Right lobe of liver (tissue), 6 donors: ENCODE data around the gene CCDC92. TPM values are rescaled to one million over a fixed set of nuclear protein-coding genes. Genes with fewer than 3 reads are reported as not detected.

Experiments
- ATAC-seq, 4 donors: fragments of 200-7000 bp; cut with Tn5 transposase; one replicate each; pipeline ENCODE4 v1.9.1; 2020; ENCODE audit warnings: mild to moderate bottlenecking in 4 of 4, moderate library complexity in 4 of 4
- DNase-seq, 3 donors: peaks; one replicate each; pipeline ENCODE4 v3.0.0-alpha.2; 2020
- H3K27ac ChIP-seq, 3 donors: fragments of 200-600 bp; one replicate each; pipeline ENCODE4 v1.8.0; 2022
- H3K27me3 ChIP-seq, 2 donors: fragments of 200-600 bp; one replicate each; pipeline ENCODE4 v1.8.0; 2022
- H3K36me3 ChIP-seq, 4 donors: fragments of 200-600 bp; sonication (generic) in 1 of 4; one replicate each; pipeline versions ENCODE4 v1.5.1 to v1.8.0; 2017 to 2022; ENCODE audit warnings: control low read depth in 1 of 4
- H3K4me1 ChIP-seq, 4 donors: fragments of 200-600 bp; sonication (generic) in 1 of 4; one replicate each; pipeline versions ENCODE4 v1.5.1 to v1.8.0; 2017 to 2022; ENCODE audit warnings: control low read depth in 1 of 4
- H3K4me3 ChIP-seq, 3 donors: fragments of 200-600 bp; one replicate each; pipeline ENCODE4 v1.8.0; 2022
- H3K9me3 ChIP-seq, 4 donors: fragments of 200-600 bp; sonication (generic) in 1 of 4; one replicate each; pipeline versions ENCODE4 v1.5.1 to v1.8.0; 2017 to 2022; ENCODE audit warnings: control low read depth in 1 of 4
- POLR2A ChIP-seq: fragments of 450-650 bp; IDR thresholded peaks from one replicate; pipeline ENCODE4 v1.6.1; 2017; ENCODE audit warnings: antibody characterized with exemption, mild to moderate bottlenecking
- WGBS: methylation state at CpG from one replicate; pipeline ENCODE4 v1.1.6; 2018; ENCODE audit warnings: low coverage, low lambda C conversion rate; ENCODE audit not compliant: insufficient coverage; ENCODE audit errors: missing lambda C conversion rate; 5-methylcytosine and 5-hydroxymethylcytosine counted together
- intact Hi-C, 2 donors: fragments of 100-400 bp; cut with DNase I; formaldehyde crosslinking; loops; one replicate each; pipeline versions ENCODE4 v1.11.2 to v1.14.1; 2022
- total RNA-seq, 6 experiments: library from RNA; depleted of rRNA in 2 of 6; stranded (reverse); fragments of >200 nt in 2 of 6; fragmentation: NEBNext Ultra II Directional in 3 of 6; extraction: Animal tissue kit (Norgen Biotek cat#: 25700) in 3 of 6; gene quantifications; one replicate each; pipeline versions ENCODE4 v1.1.0 to v1.2.4, GENCODE V29; 2016 to 2023
- TF ChIP-seq, protein P1 (sequence below), 4 donors: fragments of 200-600 bp in 3 of 4; fragments of 450-650 bp in 1 of 4; IDR thresholded peaks; one replicate each; pipeline versions ENCODE4 v1.5.1 to v1.8.0; 2016 to 2022; ENCODE audit warnings: antibody characterized with exemption in 4 of 4, mild to moderate bottlenecking in 2 of 4
- donor health status: DM: no; HTN: yes; CAD: no.
- donor health status: DM: no; HTN: no; CAD: no.
- donor health status: DM: no; HTN: no; CAD: no.
- donor health status: DM: no; HTN: yes; CAD: no.
- donor health status: DM: no; HTN: yes; CAD: no.

Gene CCDC92
- total RNA-seq, 6 experiments from 2014 or later = 12.5 to 17.5 (median 16.1) TPM

DNA sequence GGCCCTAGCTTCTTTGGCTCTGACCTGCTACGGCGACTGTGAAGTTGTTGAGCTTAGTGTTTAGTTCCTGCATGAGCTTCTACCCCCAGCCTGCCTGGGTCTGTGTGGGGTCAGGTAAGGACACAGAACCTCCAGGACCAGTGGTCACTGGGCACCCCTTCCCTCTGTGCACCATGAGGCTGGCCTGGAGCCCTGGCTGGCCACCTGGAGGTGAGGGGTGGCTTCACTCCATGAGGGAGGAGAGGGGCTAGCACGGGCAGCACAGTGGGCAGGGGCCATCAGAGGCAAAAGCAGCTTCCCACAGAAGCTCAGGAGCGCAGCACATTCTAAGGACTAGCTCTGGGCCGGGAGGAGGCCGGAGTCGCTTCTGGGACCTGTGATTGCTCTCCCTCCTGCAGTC, 36.7 kb downstream of the CCDC92 start:
- intact Hi-C loops = loop anchor here in 1 of 2 donors (10.0 kb wide), 1 partner anchor 369 kb away; no protein-coding TSS in a partner anchor
- Histone ChIP-seq H3K9me3 (no peaks in the 10 kb centered on the region), H3K27me3 (no peaks in the 10 kb centered on the region), H3K27ac (no peak overlapping the region), H3K4me3 (no peak overlapping the region), H3K36me3 (no peaks in the 10 kb centered on the region), H3K4me1 (no peaks in the 10 kb centered on the region)
- DNase-seq (no peak), ATAC-seq (no peak)
- no peak for TF ChIP-seq POLR2A
- TF ChIP-seq, protein P1, sequence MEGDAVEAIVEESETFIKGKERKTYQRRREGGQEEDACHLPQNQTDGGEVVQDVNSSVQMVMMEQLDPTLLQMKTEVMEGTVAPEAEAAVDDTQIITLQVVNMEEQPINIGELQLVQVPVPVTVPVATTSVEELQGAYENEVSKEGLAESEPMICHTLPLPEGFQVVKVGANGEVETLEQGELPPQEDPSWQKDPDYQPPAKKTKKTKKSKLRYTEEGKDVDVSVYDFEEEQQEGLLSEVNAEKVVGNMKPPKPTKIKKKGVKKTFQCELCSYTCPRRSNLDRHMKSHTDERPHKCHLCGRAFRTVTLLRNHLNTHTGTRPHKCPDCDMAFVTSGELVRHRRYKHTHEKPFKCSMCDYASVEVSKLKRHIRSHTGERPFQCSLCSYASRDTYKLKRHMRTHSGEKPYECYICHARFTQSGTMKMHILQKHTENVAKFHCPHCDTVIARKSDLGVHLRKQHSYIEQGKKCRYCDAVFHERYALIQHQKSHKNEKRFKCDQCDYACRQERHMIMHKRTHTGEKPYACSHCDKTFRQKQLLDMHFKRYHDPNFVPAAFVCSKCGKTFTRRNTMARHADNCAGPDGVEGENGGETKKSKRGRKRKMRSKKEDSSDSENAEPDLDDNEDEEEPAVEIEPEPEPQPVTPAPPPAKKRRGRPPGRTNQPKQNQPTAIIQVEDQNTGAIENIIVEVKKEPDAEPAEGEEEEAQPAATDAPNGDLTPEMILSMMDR (IDR thresholded peaks at IDR 0.05) = no peak
- WGBS = 100% methylated on average over 4 of the region's 7 CpGs

DNA sequence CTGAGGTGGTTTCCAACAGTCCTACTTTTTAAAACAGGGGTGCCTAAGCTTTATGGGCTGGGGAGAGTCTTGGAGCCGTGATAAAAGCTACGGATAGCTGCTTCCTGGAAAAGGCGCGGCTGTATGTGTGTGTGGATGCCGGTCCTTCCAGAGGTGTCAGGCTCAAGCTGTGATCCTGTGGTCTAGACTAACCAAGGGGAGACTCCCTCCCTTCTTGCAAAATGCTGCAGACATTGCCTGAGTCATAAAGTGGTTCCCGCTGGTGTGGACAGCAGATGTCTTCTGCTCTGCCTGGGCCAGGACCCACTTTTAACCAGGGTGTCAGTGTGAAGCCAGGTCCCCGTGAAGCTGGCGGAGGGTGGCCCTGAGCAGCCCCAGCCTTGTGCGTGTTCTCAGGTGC, 37.8 kb downstream of the CCDC92 start:
- whole genome bisulfite sequencing = 84% methylated on average over 5 of the region's 9 CpGs
- intact Hi-C loops = loop anchor here in 1 of 2 donors (10.0 kb wide), 1 partner anchor 370 kb away; no protein-coding TSS in a partner anchor
- DNase-seq (no peak), ATAC-seq (no peak)
- Histone ChIP-seq H3K27ac (no peak overlapping the region), H3K4me3 (no peak overlapping the region), H3K4me1 (no peaks in the 10 kb centered on the region), H3K27me3 (no peaks in the 10 kb centered on the region), H3K9me3 (no peaks in the 10 kb centered on the region), H3K36me3 (no peaks in the 10 kb centered on the region)
- no peak for TF ChIP-seq POLR2A
- TF ChIP-seq, protein P1 (IDR thresholded peaks at IDR 0.05) = no peak

DNA sequence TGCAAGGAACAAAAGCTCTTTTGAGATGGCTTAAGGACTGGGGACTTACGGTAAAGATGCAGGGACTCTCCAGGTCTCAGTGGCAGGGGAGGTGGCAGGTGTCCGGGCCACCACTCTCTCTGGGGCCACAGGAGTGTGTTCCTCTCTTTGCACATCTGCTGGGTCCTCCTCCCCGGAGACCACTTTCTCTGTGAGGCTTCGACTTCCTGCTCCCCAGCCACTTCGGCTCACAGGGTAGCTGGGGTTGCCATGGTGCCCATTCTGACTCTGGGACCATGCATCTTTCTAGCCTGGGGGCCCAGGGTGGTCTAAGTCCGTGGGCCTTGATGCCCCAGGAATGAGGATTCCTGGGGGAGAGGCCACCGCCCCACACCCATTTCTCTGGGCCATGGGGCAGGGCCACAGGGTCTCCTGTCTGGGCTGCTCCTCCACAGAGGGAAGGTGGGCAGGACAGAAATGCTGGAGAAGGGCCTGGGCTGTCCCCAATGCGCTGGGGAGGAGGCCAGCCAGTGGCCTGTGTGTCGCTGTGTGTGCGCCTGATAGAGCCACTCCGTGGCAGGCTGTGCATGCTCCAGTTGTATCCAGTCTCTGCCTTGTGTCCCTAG, 38.5 kb downstream of the CCDC92 start:
- DNase-seq = no peak
- H3K36me3 ChIP-seq = no peaks in the 10 kb centered on the region
- H3K27me3 ChIP-seq = no peaks in the 10 kb centered on the region
- ATAC-seq = no peak
- WGBS = 0% methylated on average over 1 of the region's 11 CpGs
- TF ChIP-seq POLR2A = no peak
- TF ChIP-seq, protein P1 (IDR thresholded peaks at IDR 0.05) = no peak
- H3K27ac ChIP-seq = no peak overlapping the region
- H3K4me3 ChIP-seq = no peak overlapping the region
- no peaks in the 10 kb centered on the region for H3K4me1 ChIP-seq
- no peaks in the 10 kb centered on the region for H3K9me3 ChIP-seq
- intact Hi-C loops = loop anchor here in 1 of 2 donors (10.0 kb wide), 1 partner anchor 371 kb away; no protein-coding TSS in a partner anchor

DNA sequence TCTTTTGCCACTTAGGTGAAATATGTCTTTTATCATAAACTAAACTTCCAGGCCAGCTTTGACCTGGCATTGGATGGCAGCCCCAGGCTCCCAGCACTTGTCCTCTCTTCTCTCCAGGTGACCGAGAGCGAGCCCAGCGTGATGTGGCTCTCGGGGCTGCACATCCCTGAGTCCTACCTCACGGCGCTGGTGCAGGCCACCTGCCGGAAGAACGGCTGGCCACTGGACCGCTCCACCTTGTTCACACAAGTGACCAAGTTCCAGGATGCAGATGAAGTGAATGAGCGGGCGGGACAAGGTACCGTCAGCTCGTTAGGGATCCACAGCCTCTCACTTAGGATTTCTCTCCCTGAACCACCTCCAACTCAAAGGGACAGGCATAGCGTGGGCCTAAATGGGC, 39.4 kb downstream of the CCDC92 start:
- Histone ChIP-seq H3K9me3 (no peaks in the 10 kb centered on the region), H3K36me3 (no peaks in the 10 kb centered on the region), H3K4me3 (no peak overlapping the region), H3K27ac (no peak overlapping the region), H3K4me1 (no peaks in the 10 kb centered on the region), H3K27me3 (no peaks in the 10 kb centered on the region)
- DNase-seq (no peak), ATAC-seq (no peak)
- WGBS = 88% methylated on average over 6 of the region's 14 CpGs
- TF ChIP-seq POLR2A = no peak
- intact Hi-C loops = loop anchor here in 1 of 2 donors (10.0 kb wide), 1 partner anchor 372 kb away; no protein-coding TSS in a partner anchor

DNA sequence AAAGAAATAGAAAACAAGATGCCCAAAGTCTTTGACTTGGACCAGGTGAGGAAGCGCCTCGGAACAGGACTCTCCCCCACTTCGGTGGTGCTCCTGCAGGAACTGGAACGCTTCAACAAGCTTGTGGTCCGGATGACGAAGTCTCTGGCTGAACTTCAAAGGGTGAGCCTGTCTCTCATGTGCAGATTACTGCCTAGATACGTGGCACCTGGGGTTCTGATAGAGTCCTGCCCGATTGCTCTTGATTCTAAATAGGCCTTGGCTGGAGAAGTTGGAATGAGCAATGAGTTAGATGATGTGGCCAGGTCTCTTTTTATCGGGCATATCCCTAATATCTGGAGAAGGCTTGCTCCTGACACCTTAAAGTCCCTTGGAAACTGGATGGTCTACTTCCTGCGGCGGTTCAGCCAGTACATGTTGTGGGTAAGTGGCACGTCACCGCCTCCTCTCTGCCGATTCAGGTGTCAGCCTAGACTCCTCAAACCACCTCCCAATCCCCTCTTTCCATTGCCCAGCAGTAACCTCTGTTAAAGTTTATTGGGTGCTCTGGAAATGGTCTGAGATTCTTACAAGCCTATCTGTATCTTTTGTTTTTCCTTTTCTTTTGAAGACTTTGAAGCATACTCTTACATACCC, 40.8 kb downstream of the CCDC92 start:
- DNase-seq = no peak
- TF ChIP-seq, protein P1 (IDR thresholded peaks at IDR 0.05) = no peak
- no peak for TF ChIP-seq POLR2A

More for the DNA sequence above, 40.8 kb downstream of the CCDC92 start:
- Histone ChIP-seq H3K27me3 (no peaks in the 10 kb centered on the region), H3K4me1 (no peaks in the 10 kb centered on the region), H3K36me3 (no peaks in the 10 kb centered on the region), H3K9me3 (no peaks in the 10 kb centered on the region), H3K4me3 (no peak overlapping the region), H3K27ac (no peak overlapping the region)
- intact Hi-C loops = loop anchor here in 1 of 2 donors (10.0 kb wide), 1 partner anchor 373 kb away; no protein-coding TSS in a partner anchor
- no peak for ATAC-seq
- WGBS = 75% methylated on average over 9 of the region's 14 CpGs
